Testis (tissue), 2 donors: ENCODE measurements around the gene SAMD4A.

ENCODE experiments used
- CTCF ChIP-seq, 3 experiments: fragments of 450-650 bp in 2 of 3; fragments of 200-600 bp in 1 of 3; sonication (generic) in 1 of 3; IDR thresholded peaks; one replicate each; pipeline ENCODE4 v1.5.1; 2016 to 2019; ENCODE audit warnings: antibody characterized with exemption in 3 of 3, mild to moderate bottlenecking in 2 of 3, moderate library complexity in 1 of 3
- POLR2A ChIP-seq: fragments of 450-650 bp; IDR thresholded peaks from one replicate; pipeline ENCODE4 v1.6.1; 2017; ENCODE audit warnings: antibody characterized with exemption, mild to moderate bottlenecking, moderate library complexity

GRCh38 chr14:54535646-54536045 is 31.3 kb upstream of the SAMD4A start:
- TF ChIP-seq CTCF (IDR thresholded peaks at IDR 0.05) (no peak), POLR2A (no peak)
